SU-DHL-6 (cell line): ENCODE data around the gene CRYBA1.

ENCODE experiments used
- CTCF ChIP-seq: fragments of 200-600 bp; sonication (generic); IDR thresholded peaks from one replicate; pipeline ENCODE4 v1.5.1; 2017; ENCODE audit warnings: antibody characterized with exemption, mild to moderate bottlenecking, low read length, moderate library complexity; ENCODE audit not compliant: insufficient read depth, poor library complexity, severe bottlenecking
- EZH2phosphoT487 ChIP-seq: fragments of 200-600 bp; sonication (generic), shearing (Covaris generic); conservative IDR thresholded peaks from 2 replicates; pipeline ENCODE4 v1.6.1; 2018; ENCODE audit warnings: mild to moderate bottlenecking, antibody characterized with exemption, low read length, moderate library complexity, mixed read lengths

- TF ChIP-seq CTCF (no peak), EZH2phosphoT487 (no peak)
Measured at GRCh38 chr17:29289852-29290251, 43.2 kb downstream of the CRYBA1 start.
